Vagina (tissue), 2 donors: Measurements from ENCODE around the gene LDLRAD3. TPM values are rescaled to one million over a fixed set of nuclear protein-coding genes. Genes with fewer than 3 reads are reported as not detected.
"Not testable (repeated sequence)": the region's sequence is repeated elsewhere in the genome, so short reads cannot be mapped to it uniquely, and the experiment has no call there.

Source experiments
- DNase-seq, 2 donors: peaks; one replicate each; pipeline ENCODE4 v3.0.0-alpha.2; 2017; ENCODE audit errors: extremely low spot score in 2 of 2
- H3K27ac ChIP-seq: fragments of 200-600 bp; sonication (generic); one replicate; pipeline ENCODE4 v1.5.1; 2019
- H3K27me3 ChIP-seq: fragments of 200-600 bp; sonication (generic); one replicate; pipeline ENCODE4 v1.5.1; 2019
- H3K36me3 ChIP-seq, 2 donors: fragments of 200-600 bp; sonication (generic); one replicate each; pipeline ENCODE4 v1.5.1; 2017 to 2019
- H3K4me1 ChIP-seq: fragments of 200-600 bp; sonication (generic); one replicate; pipeline ENCODE4 v1.5.1; 2019
- H3K4me3 ChIP-seq, 2 donors: fragments of 200-600 bp; sonication (generic); 1 replicate in 1 of 2; 2 replicates in 1 of 2; pipeline ENCODE4 v1.5.1; 2016 to 2019
- H3K9me3 ChIP-seq: fragments of 200-600 bp; sonication (generic); one replicate; pipeline ENCODE4 v1.5.1; 2019
- CTCF ChIP-seq, 3 experiments: fragments of 450-650 bp in 2 of 3; fragments of 200-600 bp in 1 of 3; sonication (generic) in 1 of 3; IDR thresholded peaks; one replicate each; pipeline ENCODE4 v1.5.1; 2017 to 2019; ENCODE audit warnings: antibody characterized with exemption in 3 of 3, mild to moderate bottlenecking in 2 of 3, moderate library complexity in 2 of 3
- POLR2A ChIP-seq, 2 donors: fragments of 450-650 bp; IDR thresholded peaks; one replicate each; pipeline ENCODE4 v1.6.1; 2017; ENCODE audit warnings: antibody characterized with exemption in 2 of 2, mild to moderate bottlenecking in 2 of 2, moderate library complexity in 2 of 2
- POLR2AphosphoS5 ChIP-seq, 2 donors: sonication (generic); formaldehyde crosslinking; IDR thresholded peaks; one replicate each; pipeline ENCODE4 v1.9.0; 2017; ENCODE audit warnings: antibody characterized with exemption in 2 of 2, mild to moderate bottlenecking in 2 of 2, low read depth in 1 of 2; ENCODE audit not compliant: insufficient read depth in 1 of 2
- intact Hi-C: fragments of 100-400 bp; cut with DNase I; formaldehyde crosslinking; loops from one replicate; pipeline ENCODE4 v1.15.1; 2023
- total RNA-seq: library from RNA; depleted of rRNA; stranded (reverse); fragments of >200 nt; gene quantifications from one replicate; pipeline ENCODE4 v1.2.3, GENCODE V29; 2016

The LDLRAD3 gene
- total RNA-seq, 1 donor from 2014 or later = 34.4 TPM

- H3K9me3 ChIP-seq = no peaks in the 10 kb centered on the region
- H3K27ac ChIP-seq = no peak overlapping the region
- H3K36me3 ChIP-seq = no peaks in the 10 kb centered on the region
- DNase-seq = no peak
- no peaks in the 10 kb centered on the region for H3K27me3 ChIP-seq
- no peaks in the 10 kb centered on the region for H3K4me1 ChIP-seq
- no peak overlapping the region for H3K4me3 ChIP-seq
- intact Hi-C loops = no loop called here
- TF ChIP-seq POLR2AphosphoS5 (IDR thresholded peaks at IDR 0.05; ENCODE audit: insufficient read depth in 1 of 2, low read depth in 1 of 2) = no peak
- no peak for TF ChIP-seq POLR2A (IDR thresholded peaks at IDR 0.05)
- no peak for TF ChIP-seq CTCF (IDR thresholded peaks at IDR 0.05)
These were observed 32.2 kb upstream of the LDLRAD3 start for GRCh38 chr11:35911616-35912165.

GRCh38 chr11:35912436-35912835, 31.4 kb upstream of the LDLRAD3 start:
- H3K36me3 ChIP-seq, H3K4me3 ChIP-seq, H3K27me3 ChIP-seq, H3K9me3 ChIP-seq, H3K27ac ChIP-seq, intact Hi-C loops, H3K4me1 ChIP-seq: not testable (repeated sequence)
- peak in 1 of 2 donors; percentile 44 for DNase-seq

GRCh38 chr11:35912883-35913624, 30.8 kb upstream of the LDLRAD3 start:
- H3K4me1 ChIP-seq = no peaks in the 10 kb centered on the region
- H3K27me3 ChIP-seq = no peaks in the 10 kb centered on the region
- TF ChIP-seq POLR2AphosphoS5 (IDR thresholded peaks at IDR 0.05; ENCODE audit: insufficient read depth in 1 of 2, low read depth in 1 of 2) = no peak
- no peak for TF ChIP-seq POLR2A (IDR thresholded peaks at IDR 0.05)
- no peak for TF ChIP-seq CTCF (IDR thresholded peaks at IDR 0.05)
- intact Hi-C loops = no loop called here
- H3K27ac ChIP-seq = no peak overlapping the region
- H3K4me3 ChIP-seq = no peak overlapping the region
- H3K36me3 ChIP-seq = no peaks in the 10 kb centered on the region
- H3K9me3 ChIP-seq = no peaks in the 10 kb centered on the region
- DNase-seq = no peak

GRCh38 chr11:35914816-35915215, 29.0 kb upstream of the LDLRAD3 start:
- Histone ChIP-seq H3K4me1 (no peaks in the 10 kb centered on the region), H3K27me3 (no peaks in the 10 kb centered on the region), H3K4me3 (no peak overlapping the region), H3K36me3 (no peaks in the 10 kb centered on the region), H3K27ac (no peak overlapping the region), H3K9me3 (no peaks in the 10 kb centered on the region)
- intact Hi-C loops = no loop called here
- TF ChIP-seq POLR2AphosphoS5 (IDR thresholded peaks at IDR 0.05; ENCODE audit: insufficient read depth in 1 of 2, low read depth in 1 of 2) (no peak), CTCF (IDR thresholded peaks at IDR 0.05) (no peak), POLR2A (IDR thresholded peaks at IDR 0.05) (no peak)
- no peak for DNase-seq

- intact Hi-C loops = no loop called here
- H3K27ac ChIP-seq = no peak overlapping the region
- no peak for TF ChIP-seq POLR2AphosphoS5 (IDR thresholded peaks at IDR 0.05; ENCODE audit: insufficient read depth in 1 of 2, low read depth in 1 of 2)
- TF ChIP-seq CTCF (IDR thresholded peaks at IDR 0.05) = no peak
- TF ChIP-seq POLR2A (IDR thresholded peaks at IDR 0.05) = no peak
- no peak overlapping the region for H3K4me3 ChIP-seq
- no peaks in the 10 kb centered on the region for H3K4me1 ChIP-seq
- no peaks in the 10 kb centered on the region for H3K36me3 ChIP-seq
- H3K27me3 ChIP-seq = no peaks in the 10 kb centered on the region
- H3K9me3 ChIP-seq = no peaks in the 10 kb centered on the region
- no peak for DNase-seq
These were observed 27.6 kb upstream of the LDLRAD3 start for GRCh38 chr11:35916270-35916669.
